ENCODE data around the gene HTT. TPM values are rescaled to one million over a fixed set of nuclear protein-coding genes. Genes with fewer than 3 reads are reported as not detected.

HTT gene
- total RNA-seq, 1 experiment from 2014 or later = 85.4 TPM

DNA sequence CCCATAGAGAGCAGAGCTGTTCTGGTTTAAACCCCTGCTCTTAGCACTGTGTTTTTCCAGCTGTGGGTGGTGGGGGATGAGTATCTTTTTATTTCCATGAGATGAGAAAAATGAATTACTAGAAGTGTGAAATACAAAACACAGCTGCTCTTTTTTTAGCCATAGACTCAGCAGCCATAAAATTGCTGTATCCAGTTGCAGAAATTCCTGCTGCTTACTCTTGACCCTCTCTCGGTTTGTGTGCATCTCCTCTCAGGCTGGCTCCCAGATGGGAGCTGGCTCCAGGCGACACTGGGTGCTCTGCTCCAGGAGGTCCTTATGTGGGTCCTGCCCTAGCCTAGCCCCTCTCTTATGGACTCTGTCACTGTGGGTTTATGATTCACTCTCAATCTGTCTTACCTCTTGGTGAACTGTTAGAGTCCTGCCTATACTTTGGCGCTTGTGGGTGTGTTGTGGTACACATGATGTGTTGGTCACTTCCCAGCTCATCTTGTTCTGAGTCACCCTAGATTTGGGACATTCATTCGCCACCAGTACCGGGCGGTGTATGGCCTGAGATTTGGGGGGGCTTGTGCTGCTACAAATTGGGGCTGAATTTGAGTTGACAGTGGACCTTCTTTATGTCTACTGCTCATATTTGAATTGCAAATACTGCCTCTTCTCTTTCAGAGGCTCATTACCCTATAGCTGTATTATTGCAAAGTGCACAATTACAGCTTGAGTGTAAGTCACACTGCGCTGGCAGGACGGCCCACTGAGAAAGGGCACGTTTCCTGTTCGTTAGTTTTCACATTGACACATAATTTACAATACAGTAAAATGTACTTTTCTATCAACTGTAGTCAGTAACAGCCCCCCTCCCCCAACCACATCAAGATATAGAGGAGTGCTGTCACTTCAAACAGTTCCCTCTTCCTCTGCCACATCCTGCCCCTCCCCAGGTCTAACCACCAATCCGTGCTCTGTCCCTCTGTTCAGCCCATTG, 127.5 kb downstream of the HTT start:
- POLR2A ChIA-PET = no interaction called here
- H3K27me3 Mint-ChIP-seq (ENCODE audit: low read depth) = no peaks in the 10 kb centered on the region
- CTCF ChIA-PET = interaction anchor here (0.8 to 1.1 kb wide), 2 partner anchors 116 to 122 kb away, joined by 4 read pairs; no protein-coding TSS in a partner anchor
- H3K9me3 Mint-ChIP-seq = no peaks in the 10 kb centered on the region
- DNase-seq (ENCODE audit: low spot score) (no peak), ATAC-seq (no peak)
- TF ChIP-seq ZNF423 (CRISPR knock-in tag; IDR thresholded peaks at IDR 0.05) (no peak), E2F4 (CRISPR knock-in tag; IDR thresholded peaks at IDR 0.05; ENCODE audit: borderline replicate concordance, low read depth) (no peak), NFATC4 (CRISPR knock-in tag; IDR thresholded peaks at IDR 0.05) (no peak), ETV6 (CRISPR knock-in tag; IDR thresholded peaks at IDR 0.05) (no peak), ZNF232 (CRISPR knock-in tag; IDR thresholded peaks at IDR 0.05) (no peak), ZNF138 (CRISPR knock-in tag; conservative IDR thresholded peaks at IDR 0.05) (no peak), PRRX2 (CRISPR knock-in tag; IDR thresholded peaks at IDR 0.05) (no peak), RELA (CRISPR knock-in tag; IDR thresholded peaks at IDR 0.05; ENCODE audit: borderline replicate concordance) (no peak)
- TF ChIP-seq, protein P1, sequence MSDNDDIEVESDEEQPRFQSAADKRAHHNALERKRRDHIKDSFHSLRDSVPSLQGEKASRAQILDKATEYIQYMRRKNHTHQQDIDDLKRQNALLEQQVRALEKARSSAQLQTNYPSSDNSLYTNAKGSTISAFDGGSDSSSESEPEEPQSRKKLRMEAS (CRISPR knock-in tag; IDR thresholded peaks at IDR 0.05) = no peak
- TF ChIP-seq, protein P2, sequence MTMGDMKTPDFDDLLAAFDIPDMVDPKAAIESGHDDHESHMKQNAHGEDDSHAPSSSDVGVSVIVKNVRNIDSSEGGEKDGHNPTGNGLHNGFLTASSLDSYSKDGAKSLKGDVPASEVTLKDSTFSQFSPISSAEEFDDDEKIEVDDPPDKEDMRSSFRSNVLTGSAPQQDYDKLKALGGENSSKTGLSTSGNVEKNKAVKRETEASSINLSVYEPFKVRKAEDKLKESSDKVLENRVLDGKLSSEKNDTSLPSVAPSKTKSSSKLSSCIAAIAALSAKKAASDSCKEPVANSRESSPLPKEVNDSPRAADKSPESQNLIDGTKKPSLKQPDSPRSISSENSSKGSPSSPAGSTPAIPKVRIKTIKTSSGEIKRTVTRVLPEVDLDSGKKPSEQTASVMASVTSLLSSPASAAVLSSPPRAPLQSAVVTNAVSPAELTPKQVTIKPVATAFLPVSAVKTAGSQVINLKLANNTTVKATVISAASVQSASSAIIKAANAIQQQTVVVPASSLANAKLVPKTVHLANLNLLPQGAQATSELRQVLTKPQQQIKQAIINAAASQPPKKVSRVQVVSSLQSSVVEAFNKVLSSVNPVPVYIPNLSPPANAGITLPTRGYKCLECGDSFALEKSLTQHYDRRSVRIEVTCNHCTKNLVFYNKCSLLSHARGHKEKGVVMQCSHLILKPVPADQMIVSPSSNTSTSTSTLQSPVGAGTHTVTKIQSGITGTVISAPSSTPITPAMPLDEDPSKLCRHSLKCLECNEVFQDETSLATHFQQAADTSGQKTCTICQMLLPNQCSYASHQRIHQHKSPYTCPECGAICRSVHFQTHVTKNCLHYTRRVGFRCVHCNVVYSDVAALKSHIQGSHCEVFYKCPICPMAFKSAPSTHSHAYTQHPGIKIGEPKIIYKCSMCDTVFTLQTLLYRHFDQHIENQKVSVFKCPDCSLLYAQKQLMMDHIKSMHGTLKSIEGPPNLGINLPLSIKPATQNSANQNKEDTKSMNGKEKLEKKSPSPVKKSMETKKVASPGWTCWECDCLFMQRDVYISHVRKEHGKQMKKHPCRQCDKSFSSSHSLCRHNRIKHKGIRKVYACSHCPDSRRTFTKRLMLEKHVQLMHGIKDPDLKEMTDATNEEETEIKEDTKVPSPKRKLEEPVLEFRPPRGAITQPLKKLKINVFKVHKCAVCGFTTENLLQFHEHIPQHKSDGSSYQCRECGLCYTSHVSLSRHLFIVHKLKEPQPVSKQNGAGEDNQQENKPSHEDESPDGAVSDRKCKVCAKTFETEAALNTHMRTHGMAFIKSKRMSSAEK (CRISPR knock-in tag; IDR thresholded peaks at IDR 0.05; ENCODE audit: borderline replicate concordance) = no peak
- H3K4me1 Mint-ChIP-seq = no peaks in the 10 kb centered on the region
- H3K36me3 Mint-ChIP-seq = peaks cover 11% of the 10 kb centered on the region
- no peak overlapping the region; the same call in 1 of the 2 replicates for H3K27ac Mint-ChIP-seq
- no peak overlapping the region for H3K4me3 Mint-ChIP-seq

DNA sequence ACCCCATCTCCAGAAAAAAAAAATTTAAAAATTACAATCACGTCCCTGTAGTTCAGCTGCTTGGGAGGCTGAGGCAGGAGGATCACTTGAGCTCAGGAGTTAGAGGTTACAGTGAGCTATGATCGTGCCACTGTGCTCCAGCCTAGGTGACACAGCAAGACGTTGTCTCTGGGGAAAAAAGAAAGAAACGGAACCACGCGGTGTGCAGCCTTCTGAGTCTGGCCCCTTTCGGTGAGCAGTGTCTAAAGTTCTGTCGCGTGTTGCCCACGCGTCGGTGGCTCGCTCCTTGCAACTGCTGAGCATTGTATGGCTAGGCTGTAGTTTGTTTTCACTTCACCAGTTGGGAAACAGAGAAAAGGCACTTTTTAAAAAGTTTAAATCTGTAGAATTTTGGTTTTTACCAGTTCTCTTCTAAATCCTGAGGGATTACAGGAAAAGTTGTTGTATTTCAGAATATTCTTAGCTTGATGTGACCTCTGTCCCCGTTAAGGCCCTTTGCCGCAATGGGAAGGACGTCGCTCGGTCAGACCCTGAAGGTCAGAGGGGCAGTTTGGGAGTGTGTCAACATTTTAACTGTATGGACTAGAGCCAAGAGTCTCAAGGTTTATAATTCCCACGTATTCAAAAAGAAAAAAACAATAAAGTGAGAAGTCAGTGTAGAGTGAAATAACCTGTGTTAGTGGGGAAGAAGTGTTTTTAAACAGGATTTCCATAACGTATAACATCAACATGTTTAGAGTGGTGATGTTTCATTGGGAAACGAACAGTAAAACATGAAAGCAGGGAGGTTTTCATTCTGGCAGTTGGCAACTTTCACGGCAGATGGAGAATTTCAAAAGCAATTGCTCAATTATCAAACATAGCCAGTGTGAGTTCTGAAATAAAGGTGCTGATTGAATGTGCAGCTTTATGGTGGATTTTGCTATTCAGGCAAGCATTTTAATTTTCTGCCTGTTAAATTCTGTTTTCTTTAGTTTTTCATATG, 128.6 kb downstream of the HTT start:
- CTCF ChIA-PET = no interaction called here
- Mint-ChIP-seq H3K4me3 (no peak overlapping the region), H3K27ac (no peak overlapping the region), H3K4me1 (no peaks in the 10 kb centered on the region), H3K27me3 (ENCODE audit: low read depth) (no peaks in the 10 kb centered on the region), H3K36me3 (peaks cover 22% of the 10 kb centered on the region), H3K9me3 (no peaks in the 10 kb centered on the region)
- DNase-seq (ENCODE audit: low spot score) (no peak), ATAC-seq (no peak)
- POLR2A ChIA-PET = no interaction called here
- no peak for TF ChIP-seq HMGA2 (CRISPR knock-in tag; IDR thresholded peaks at IDR 0.05)

- ChIA-PET POLR2A (no interaction called here), CTCF (no interaction called here)
- Mint-ChIP-seq H3K36me3 (peaks cover 27% of the 10 kb centered on the region), H3K27me3 (ENCODE audit: low read depth) (no peaks in the 10 kb centered on the region), H3K27ac (no peak overlapping the region), H3K4me3 (no peak overlapping the region), H3K9me3 (no peaks in the 10 kb centered on the region), H3K4me1 (no peaks in the 10 kb centered on the region)
- no peak for DNase-seq (ENCODE audit: low spot score)
- no peak for ATAC-seq
- TF ChIP-seq, protein P3, sequence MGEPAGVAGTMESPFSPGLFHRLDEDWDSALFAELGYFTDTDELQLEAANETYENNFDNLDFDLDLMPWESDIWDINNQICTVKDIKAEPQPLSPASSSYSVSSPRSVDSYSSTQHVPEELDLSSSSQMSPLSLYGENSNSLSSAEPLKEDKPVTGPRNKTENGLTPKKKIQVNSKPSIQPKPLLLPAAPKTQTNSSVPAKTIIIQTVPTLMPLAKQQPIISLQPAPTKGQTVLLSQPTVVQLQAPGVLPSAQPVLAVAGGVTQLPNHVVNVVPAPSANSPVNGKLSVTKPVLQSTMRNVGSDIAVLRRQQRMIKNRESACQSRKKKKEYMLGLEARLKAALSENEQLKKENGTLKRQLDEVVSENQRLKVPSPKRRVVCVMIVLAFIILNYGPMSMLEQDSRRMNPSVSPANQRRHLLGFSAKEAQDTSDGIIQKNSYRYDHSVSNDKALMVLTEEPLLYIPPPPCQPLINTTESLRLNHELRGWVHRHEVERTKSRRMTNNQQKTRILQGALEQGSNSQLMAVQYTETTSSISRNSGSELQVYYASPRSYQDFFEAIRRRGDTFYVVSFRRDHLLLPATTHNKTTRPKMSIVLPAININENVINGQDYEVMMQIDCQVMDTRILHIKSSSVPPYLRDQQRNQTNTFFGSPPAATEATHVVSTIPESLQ (CRISPR knock-in tag; IDR thresholded peaks at IDR 0.05) = no peak
- TF ChIP-seq NFE2L1 (CRISPR knock-in tag; IDR thresholded peaks at IDR 0.05) (no peak), ZNF121 (CRISPR knock-in tag; IDR thresholded peaks at IDR 0.05) (no peak), ZNF396 (CRISPR knock-in tag; IDR thresholded peaks at IDR 0.05; ENCODE audit: borderline replicate concordance) (no peak), E2F1 (CRISPR knock-in tag; IDR thresholded peaks at IDR 0.05) (no peak), GRHL2 (CRISPR knock-in tag; IDR thresholded peaks at IDR 0.05; ENCODE audit: insufficient replicate concordance, severe bottlenecking) (no peak), ZNF219 (CRISPR knock-in tag; IDR thresholded peaks at IDR 0.05; ENCODE audit: borderline replicate concordance) (no peak), ZNF416 (CRISPR knock-in tag; IDR thresholded peaks at IDR 0.05) (no peak)
These were observed 129.5 kb downstream of the HTT start for GRCh38 chr4:3203971-3204431.

All from WTC11 (cell line).